ENCODE data around the gene PAM16. TPM values are rescaled to one million over a fixed set of nuclear protein-coding genes. Genes with fewer than 3 reads are reported as not detected.
A peak's percentile ranks its signal among the peaks of the same experiment; 100 is the strongest.

Gene PAM16
- total and polyA plus RNA-seq, 4 donors: 23.6 to 65.2 (median 33.6) TPM

DNA sequence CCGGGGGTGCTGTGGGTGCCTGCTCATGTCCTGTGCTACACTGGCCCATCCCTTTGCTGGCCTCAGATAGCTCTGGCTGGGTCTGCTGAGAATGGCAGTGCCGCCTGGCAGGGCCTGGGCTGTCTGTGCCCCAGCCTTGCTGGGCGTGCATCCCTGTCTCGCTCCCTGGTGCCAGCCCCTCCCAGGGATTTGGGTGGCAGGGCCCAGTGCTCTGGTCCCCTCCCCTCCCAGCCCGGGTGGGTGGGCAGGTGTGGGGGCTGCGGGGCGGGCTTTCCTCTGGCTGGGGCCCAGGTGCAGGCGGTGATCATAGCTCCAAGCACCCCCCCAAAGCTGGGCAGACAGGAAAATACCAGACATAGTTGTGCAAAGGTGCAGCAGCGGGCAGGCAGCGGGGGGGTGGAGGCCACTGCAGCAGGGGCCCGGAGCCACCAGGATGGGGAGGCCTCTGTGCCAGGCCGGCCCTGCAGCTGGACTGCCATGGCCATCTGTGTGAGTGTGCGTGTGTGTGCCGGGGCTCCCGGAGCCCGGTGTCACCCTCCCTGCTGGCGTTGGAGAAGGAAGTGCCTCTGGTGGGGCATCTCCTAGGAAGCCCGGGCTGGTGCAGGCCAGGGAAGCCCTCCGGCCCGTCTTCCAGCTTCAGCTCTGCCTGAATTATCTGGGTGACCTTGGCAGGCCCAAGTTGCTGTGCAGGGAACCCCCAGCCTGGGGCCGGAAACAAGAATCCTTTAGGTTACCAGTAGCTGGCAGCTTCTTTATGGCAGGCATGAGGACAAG lies 27.9 kb downstream of the PAM16 start:
- Histone ChIP-seq H3K4me1 (ENCODE audit: control insufficient read depth in 1 of 2, insufficient read depth in 2 of 2, low read length in 2 of 2) (peaks cover 0 to 2% of the 10 kb centered on the region in 2 donors), H3K36me3 (ENCODE audit: control insufficient read depth in 1 of 2, insufficient read depth in 2 of 2, low read length in 1 of 2) (no peaks in the 10 kb centered on the region), H3K9me3 (ENCODE audit: control insufficient read depth, low read length) (no peaks in the 10 kb centered on the region), H3K27ac (ENCODE audit: low read depth in 1 of 2, low read length in 2 of 2) (peak overlapping the region; percentile 38 to 79), H3K4me3 (ENCODE audit: low read length in 2 of 2) (no peak overlapping the region), H3K27me3 (ENCODE audit: control insufficient read depth in 1 of 2, insufficient read depth in 2 of 2, low read length in 1 of 2) (no peaks in the 10 kb centered on the region)
- intact Hi-C loops (cut with DNase I): loop anchor here in 1 of 2 donors (5.0 kb wide), 1 partner anchor 51 kb away; the partner anchor contains the start of gene TFAP4
- ATAC-seq (ENCODE audit: low FRiP score) (peak; percentile 27), DNase-seq (peak; percentile 62 to 76)
- 5 to 7% methylated on average over 18 to 21 of the region's 21 CpGs for WGBS, 2 donors

DNA sequence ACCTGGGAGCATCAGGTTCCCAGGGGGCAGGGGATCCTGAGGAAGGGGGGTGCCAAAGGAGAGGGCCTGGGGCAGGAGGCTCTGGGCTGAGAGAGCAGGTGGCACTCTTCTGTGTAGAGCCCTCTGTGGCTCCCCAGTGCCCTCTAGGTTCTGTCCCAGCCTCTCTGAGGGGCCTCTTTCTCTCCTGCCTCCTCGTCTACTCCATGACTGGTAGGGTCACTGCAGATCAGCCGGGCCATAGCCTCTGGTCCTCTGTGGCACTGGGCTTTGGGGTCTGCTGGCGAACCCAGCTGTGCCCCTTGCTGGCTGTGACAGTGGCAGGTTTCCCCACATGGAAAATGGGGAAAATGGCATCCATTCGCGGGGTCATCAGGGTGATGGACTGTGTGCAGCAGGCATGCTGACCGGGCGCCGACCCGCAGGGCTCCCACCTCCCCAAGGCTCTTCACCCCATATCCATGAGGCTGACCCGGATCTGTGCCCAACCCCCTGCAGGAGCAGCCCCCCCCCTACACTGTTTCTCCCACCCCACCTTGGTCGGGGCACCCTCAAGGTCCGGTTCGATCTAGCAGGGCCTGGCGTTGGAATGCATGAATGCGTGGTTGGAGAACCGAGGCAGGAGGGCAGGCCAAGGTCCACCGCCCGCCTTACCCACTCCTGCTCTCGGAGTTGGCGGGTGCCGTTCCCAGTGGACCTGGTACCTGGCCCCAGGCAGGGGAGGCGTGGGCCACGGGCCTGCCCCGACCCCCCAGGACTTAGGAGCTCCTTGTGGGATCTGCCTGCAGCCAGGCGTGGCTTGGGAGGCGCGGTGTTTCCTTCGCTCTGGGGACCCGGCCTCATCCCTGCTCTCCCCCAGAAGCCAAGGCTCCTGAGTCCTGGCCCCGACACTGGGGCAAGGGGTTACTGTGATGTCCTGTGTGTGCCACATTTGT lies 28.7 kb downstream of the PAM16 start:
- WGBS, 2 donors: 40 to 42% methylated on average over 30 of the region's 30 CpGs
- H3K36me3 ChIP-seq (ENCODE audit: control insufficient read depth in 1 of 2, insufficient read depth in 2 of 2, low read length in 1 of 2): no peaks in the 10 kb centered on the region
- intact Hi-C loops (cut with DNase I): loop anchor here in 1 of 2 donors (5.0 kb wide), 1 partner anchor 50 kb away; the partner anchor contains the start of gene TFAP4
- no peaks in the 10 kb centered on the region for H3K9me3 ChIP-seq (ENCODE audit: control insufficient read depth, low read length)
- DNase-seq (peak in 1 of 2 donors; percentile 43), ATAC-seq (ENCODE audit: low FRiP score) (no peak)
- H3K27me3 ChIP-seq (ENCODE audit: control insufficient read depth in 1 of 2, insufficient read depth in 2 of 2, low read length in 1 of 2): no peaks in the 10 kb centered on the region
- H3K4me1 ChIP-seq (ENCODE audit: control insufficient read depth in 1 of 2, insufficient read depth in 2 of 2, low read length in 2 of 2): peaks cover 0 to 2% of the 10 kb centered on the region in 2 donors
- H3K27ac ChIP-seq (ENCODE audit: low read depth in 1 of 2, low read length in 2 of 2): peak overlapping the region; percentile 33 to 50
- no peak overlapping the region for H3K4me3 ChIP-seq (ENCODE audit: low read length in 2 of 2)

DNA sequence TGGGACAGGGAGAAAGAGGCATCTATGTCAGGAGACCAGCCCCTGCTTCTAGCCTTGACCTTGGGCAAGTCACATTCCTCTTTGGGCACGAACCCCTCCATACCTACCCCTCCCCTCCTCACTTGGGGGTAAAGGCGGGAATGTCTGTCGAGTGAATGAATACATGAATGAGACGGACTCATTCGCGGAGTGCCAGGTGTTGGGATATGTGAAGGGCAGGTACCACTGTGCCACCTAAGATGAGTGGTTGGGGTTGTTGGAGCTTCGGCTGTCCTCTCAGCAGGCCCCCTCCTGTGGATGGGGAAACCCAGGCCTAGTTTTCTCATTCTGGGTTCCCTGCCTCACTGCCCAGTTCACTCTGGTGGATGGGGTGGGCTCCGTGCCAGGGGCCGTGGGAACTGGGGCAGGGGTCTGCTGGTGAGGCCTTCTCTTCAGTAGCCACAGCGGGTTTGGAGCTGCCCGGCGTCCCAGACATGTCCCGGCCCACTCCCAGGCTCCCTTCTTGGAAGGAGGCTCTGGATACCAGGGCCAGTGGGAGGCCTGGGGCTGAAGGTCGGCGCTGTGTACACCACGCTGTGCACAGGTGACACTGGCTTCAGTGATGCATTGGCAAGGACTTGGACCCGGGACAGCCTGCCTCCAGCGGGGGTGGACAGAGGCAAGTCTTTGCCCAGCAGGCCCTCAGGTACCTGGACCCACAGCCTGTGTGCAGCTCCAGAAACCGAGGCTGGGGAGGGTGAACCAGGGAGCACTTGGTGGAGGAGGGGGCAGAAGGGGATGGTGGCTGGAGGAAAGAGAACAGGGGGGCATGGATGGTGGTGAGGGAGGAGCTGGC lies 29.6 kb downstream of the PAM16 start:
- intact Hi-C loops (cut with DNase I): loop anchor here in 1 of 2 donors (5.0 kb wide), 1 partner anchor 49 kb away; the partner anchor contains the start of gene TFAP4
- 64% methylated on average over 19 of the region's 19 CpGs for WGBS, 2 donors
- peaks cover 0 to 2% of the 10 kb centered on the region in 2 donors for H3K4me1 ChIP-seq (ENCODE audit: control insufficient read depth in 1 of 2, insufficient read depth in 2 of 2, low read length in 2 of 2)
- no peaks in the 10 kb centered on the region for H3K27me3 ChIP-seq (ENCODE audit: control insufficient read depth in 1 of 2, insufficient read depth in 2 of 2, low read length in 1 of 2)
- H3K36me3 ChIP-seq (ENCODE audit: control insufficient read depth in 1 of 2, insufficient read depth in 2 of 2, low read length in 1 of 2): no peaks in the 10 kb centered on the region
- DNase-seq (peak in 1 of 2 donors; percentile 48), ATAC-seq (ENCODE audit: low FRiP score) (no peak)
- no peaks in the 10 kb centered on the region for H3K9me3 ChIP-seq (ENCODE audit: control insufficient read depth, low read length)
- H3K27ac ChIP-seq (ENCODE audit: low read depth in 1 of 2, low read length in 2 of 2): peak overlapping the region in 1 of 2 donors; percentile 72
- no peak overlapping the region for H3K4me3 ChIP-seq (ENCODE audit: low read length in 2 of 2)

DNA sequence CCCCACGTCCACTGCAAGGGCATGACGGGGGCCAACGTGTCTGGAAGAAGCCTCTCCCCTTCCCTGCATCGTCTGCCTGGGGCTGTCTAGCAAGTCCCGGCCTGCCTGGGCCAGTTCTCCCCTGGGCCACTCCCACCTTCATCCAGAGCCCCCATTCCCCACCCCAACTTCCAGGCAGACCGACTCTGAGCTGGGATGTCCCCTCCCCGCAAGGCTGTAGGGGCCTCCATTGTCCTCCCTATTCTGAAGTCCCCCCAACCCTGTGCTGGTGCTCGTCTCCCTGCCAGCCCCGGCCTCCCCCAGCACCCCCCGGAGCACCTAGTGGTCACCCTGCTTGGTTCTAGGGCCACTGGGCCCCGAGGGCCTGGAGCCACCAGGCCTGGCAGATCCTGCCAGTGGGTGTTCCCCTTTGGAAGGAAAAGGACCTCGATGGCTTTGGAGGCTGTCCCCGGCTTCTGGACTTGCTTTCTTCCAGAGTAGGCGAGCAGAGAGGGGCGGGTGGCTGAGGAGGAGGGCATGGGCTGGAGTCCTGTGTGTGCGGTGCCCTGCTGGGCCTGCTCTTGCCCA lies 30.5 kb downstream of the PAM16 start:
- no peaks in the 10 kb centered on the region for H3K27me3 ChIP-seq (ENCODE audit: control insufficient read depth in 1 of 2, insufficient read depth in 2 of 2, low read length in 1 of 2)
- no peak overlapping the region for H3K4me3 ChIP-seq (ENCODE audit: low read length in 2 of 2)
- H3K27ac ChIP-seq (ENCODE audit: low read depth in 1 of 2, low read length in 2 of 2): peak overlapping the region in 1 of 2 donors; percentile 72
- intact Hi-C loops (cut with DNase I): loop anchor here in 1 of 2 donors (5.0 kb wide), 1 partner anchor 48 kb away; the partner anchor contains the start of gene TFAP4
- 14 to 17% methylated on average over 16 of the region's 16 CpGs for WGBS, 2 donors
- H3K4me1 ChIP-seq (ENCODE audit: control insufficient read depth in 1 of 2, insufficient read depth in 2 of 2, low read length in 2 of 2): peaks cover 0 to 2% of the 10 kb centered on the region in 2 donors
- no peaks in the 10 kb centered on the region for H3K36me3 ChIP-seq (ENCODE audit: control insufficient read depth in 1 of 2, insufficient read depth in 2 of 2, low read length in 1 of 2)
- H3K9me3 ChIP-seq (ENCODE audit: control insufficient read depth, low read length): no peaks in the 10 kb centered on the region
- ATAC-seq (ENCODE audit: low FRiP score) (no peak), DNase-seq (no peak)

DNA sequence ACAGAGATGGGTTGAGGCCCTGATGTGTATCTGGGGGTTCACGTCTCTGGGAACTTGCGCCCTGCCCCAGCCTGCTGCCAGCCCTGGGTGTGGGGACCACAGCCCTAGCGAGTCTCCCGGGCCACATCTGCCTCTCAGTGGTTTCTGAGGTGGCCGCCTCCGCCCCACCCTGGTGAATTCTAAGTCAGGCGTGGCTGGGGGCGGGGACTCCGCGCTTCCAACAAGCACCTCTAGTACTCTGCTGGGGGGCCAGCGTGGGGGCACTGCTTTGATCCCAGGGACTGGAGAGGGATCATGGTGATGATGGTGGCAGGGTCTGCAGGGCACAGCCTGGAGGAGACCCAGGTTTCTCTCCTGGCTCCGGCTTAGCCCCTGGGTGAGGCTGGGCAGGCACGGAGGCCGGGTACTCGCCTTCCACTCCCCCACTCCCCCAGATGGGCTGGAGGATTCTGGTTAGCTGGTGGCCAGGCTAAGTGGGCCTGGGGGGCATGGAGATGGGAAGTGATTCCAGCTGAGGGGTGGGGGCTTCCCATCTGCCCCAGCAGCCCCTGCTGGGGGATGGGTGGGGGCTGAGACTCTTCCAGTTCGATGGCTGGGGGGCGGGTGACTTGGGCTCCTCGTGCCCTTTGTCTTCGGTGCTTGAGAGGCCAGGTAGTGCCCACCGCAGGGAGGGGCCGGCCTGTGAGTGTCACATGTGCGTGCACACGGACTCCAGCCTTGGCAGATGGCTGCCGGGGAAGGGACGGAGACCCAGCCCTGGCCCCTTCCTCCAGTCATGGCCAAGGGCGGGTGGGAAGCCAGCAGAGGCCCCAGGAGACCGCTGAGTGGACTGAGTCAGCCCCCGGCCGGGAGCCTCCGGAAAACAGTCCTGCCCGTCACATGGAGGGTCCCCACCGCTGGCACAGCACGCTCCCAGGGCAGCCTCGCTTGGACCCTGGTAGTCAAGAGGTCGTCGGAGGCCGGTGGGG lies 31.4 kb downstream of the PAM16 start:
- Histone ChIP-seq H3K9me3 (ENCODE audit: control insufficient read depth, low read length) (no peaks in the 10 kb centered on the region), H3K36me3 (ENCODE audit: control insufficient read depth in 1 of 2, insufficient read depth in 2 of 2, low read length in 1 of 2) (no peaks in the 10 kb centered on the region), H3K27me3 (ENCODE audit: control insufficient read depth in 1 of 2, insufficient read depth in 2 of 2, low read length in 1 of 2) (no peaks in the 10 kb centered on the region), H3K4me1 (ENCODE audit: control insufficient read depth in 1 of 2, insufficient read depth in 2 of 2, low read length in 2 of 2) (no peaks in the 10 kb centered on the region), H3K27ac (ENCODE audit: low read depth in 1 of 2, low read length in 2 of 2) (peak overlapping the region; percentile 10 to 72), H3K4me3 (ENCODE audit: low read length in 2 of 2) (no peak overlapping the region)
- intact Hi-C loops (cut with DNase I): loop anchor here in 1 of 2 donors (5.0 to 10.0 kb wide), 3 partner anchors 47 to 365 kb away; partner anchors contain the start of genes TFAP4 and VASN
- 8 to 15% methylated on average over 35 to 37 of the region's 37 CpGs for WGBS, 2 donors
- ATAC-seq (ENCODE audit: low FRiP score) (no peak), DNase-seq (peak; percentile 74 to 91)

DNA sequence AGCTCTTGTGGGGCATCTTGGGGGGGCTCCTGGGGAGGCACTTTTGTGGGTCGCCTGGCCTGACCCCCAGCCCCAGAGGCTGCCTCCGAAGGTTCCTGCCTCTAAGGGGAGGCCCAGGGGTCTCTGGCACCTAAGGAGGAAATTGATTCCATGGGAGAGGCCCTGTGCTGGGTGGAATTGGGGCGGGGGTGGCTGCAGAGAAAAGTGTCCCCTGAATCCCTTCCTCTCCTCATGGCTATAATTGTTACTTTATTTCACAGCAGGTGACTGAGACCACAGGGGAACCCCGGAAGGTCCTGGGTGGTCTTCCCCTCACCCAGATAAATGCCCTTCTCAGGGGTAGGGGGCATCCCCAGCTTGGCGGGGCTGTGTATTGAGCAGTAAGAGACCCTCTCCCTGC lies 32.2 kb downstream of the PAM16 start:
- 56 to 61% methylated on average over 5 of the region's 5 CpGs for WGBS, 2 donors
- no peak for ATAC-seq (ENCODE audit: low FRiP score)
- H3K4me3 ChIP-seq (ENCODE audit: low read length in 2 of 2): no peak overlapping the region
- no peaks in the 10 kb centered on the region for H3K4me1 ChIP-seq (ENCODE audit: control insufficient read depth in 1 of 2, insufficient read depth in 2 of 2, low read length in 2 of 2)
- no peaks in the 10 kb centered on the region for H3K27me3 ChIP-seq (ENCODE audit: control insufficient read depth in 1 of 2, insufficient read depth in 2 of 2, low read length in 1 of 2)
- DNase-seq: peak in 1 of 2 donors; percentile 40
- peak overlapping the region; percentile 39 to 72 for H3K27ac ChIP-seq (ENCODE audit: low read depth in 1 of 2, low read length in 2 of 2)
- intact Hi-C loops (cut with DNase I): loop anchor here in 1 of 2 donors (5.0 to 10.0 kb wide), 2 partner anchors 53 to 364 kb away; partner anchors contain the start of gene VASN
- H3K36me3 ChIP-seq (ENCODE audit: control insufficient read depth in 1 of 2, insufficient read depth in 2 of 2, low read length in 1 of 2): no peaks in the 10 kb centered on the region
- no peaks in the 10 kb centered on the region for H3K9me3 ChIP-seq (ENCODE audit: control insufficient read depth, low read length)

DNA sequence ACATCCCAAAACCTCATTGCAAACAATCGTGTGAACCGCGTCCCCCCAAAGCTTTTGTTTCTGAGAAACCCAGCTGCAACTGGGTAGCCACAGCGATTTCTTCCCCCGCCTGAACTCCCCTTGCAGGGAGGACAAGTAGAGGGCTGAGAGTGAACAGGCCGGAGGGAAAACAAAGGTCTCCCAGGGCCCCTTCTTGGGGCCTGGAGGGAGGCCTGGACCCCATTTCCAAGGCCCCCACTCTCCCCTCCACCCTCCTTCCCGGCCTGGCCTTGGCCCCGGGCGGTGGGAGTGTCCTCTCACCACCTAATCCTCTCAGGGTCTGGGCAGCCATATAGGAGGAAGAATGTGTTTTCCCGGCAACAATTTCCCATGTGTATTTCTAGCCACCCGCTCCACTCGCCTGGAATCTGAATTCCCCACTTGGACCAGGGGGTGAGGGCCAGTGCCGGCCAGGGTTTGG lies 32.6 kb downstream of the PAM16 start:
- DNase-seq: peak in 1 of 2 donors; percentile 51
- no peak for ATAC-seq (ENCODE audit: low FRiP score)
- Histone ChIP-seq H3K9me3 (ENCODE audit: control insufficient read depth, low read length) (no peaks in the 10 kb centered on the region), H3K36me3 (ENCODE audit: control insufficient read depth in 1 of 2, insufficient read depth in 2 of 2, low read length in 1 of 2) (no peaks in the 10 kb centered on the region), H3K27ac (ENCODE audit: low read depth in 1 of 2, low read length in 2 of 2) (peak overlapping the region; percentile 39 to 72), H3K27me3 (ENCODE audit: control insufficient read depth in 1 of 2, insufficient read depth in 2 of 2, low read length in 1 of 2) (no peaks in the 10 kb centered on the region), H3K4me1 (ENCODE audit: control insufficient read depth in 1 of 2, insufficient read depth in 2 of 2, low read length in 2 of 2) (no peaks in the 10 kb centered on the region), H3K4me3 (ENCODE audit: low read length in 2 of 2) (no peak overlapping the region)
- 12 to 18% methylated on average over 13 of the region's 13 CpGs for WGBS, 2 donors
- intact Hi-C loops (cut with DNase I): loop anchor here in 1 of 2 donors (5.0 to 10.0 kb wide), 2 partner anchors 54 to 364 kb away; partner anchors contain the start of gene VASN

Data from aorta (tissue), 5 donors.